NCI-H69 (cell line): ENCODE data around the gene TTC28.
"Not testable (repeated sequence)": the region's sequence is repeated elsewhere in the genome, so short reads cannot be mapped to it uniquely, and the experiment has no call there.

ENCODE experiments used
- DNase-seq: peaks from one replicate; lab custom pipeline; 2025; lab: John Stamatoyannopoulos, UW

TTC28 gene

GRCh38 chr22:28679611-28680287, at the start of gene TTC28:
TTC28 (minus strand) TSS chr22:28679840; CDS start chr22:28679723, 117 bp downstream.
- peak; percentile 96 for DNase-seq

- no peak for DNase-seq
Observed at GRCh38 chr22:28728621-28729313, 49.1 kb upstream of the TTC28 start.

GRCh38 chr22:28728002-28728401, 48.4 kb upstream of the TTC28 start:
- DNase-seq: no peak

GRCh38 chr22:28718044-28718443, 38.4 kb upstream of the TTC28 start:
- no peak for DNase-seq

GRCh38 chr22:28716686-28717085, 37.0 kb upstream of the TTC28 start:
- no peak for DNase-seq

- no peak for DNase-seq
Observed at GRCh38 chr22:28715611-28716010, 36.0 kb upstream of the TTC28 start.

GRCh38 chr22:28714043-28714628, 34.5 kb upstream of the TTC28 start:
- DNase-seq: no peak

- DNase-seq: no peak
Observed at GRCh38 chr22:28711820-28712777, 32.5 kb upstream of the TTC28 start.

GRCh38 chr22:28711341-28711740, 31.7 kb upstream of the TTC28 start:
- DNase-seq: no peak

- DNase-seq: peak; percentile 22
Observed at GRCh38 chr22:28710576-28711191, 31.0 kb upstream of the TTC28 start.

GRCh38 chr22:28710107-28710506, 30.5 kb upstream of the TTC28 start:
- peak; percentile 34 for DNase-seq

GRCh38 chr22:28706845-28707244, 27.2 kb upstream of the TTC28 start:
- DNase-seq: no peak

GRCh38 chr22:28703436-28703835, 23.8 kb upstream of the TTC28 start:
- no peak for DNase-seq

- DNase-seq: no peak
Observed at GRCh38 chr22:28702891-28703290, 23.3 kb upstream of the TTC28 start.

GRCh38 chr22:28693041-28693760, 13.6 kb upstream of the TTC28 start:
- not testable (repeated sequence) for DNase-seq

- DNase-seq: not testable (repeated sequence)
Observed at GRCh38 chr22:28689796-28690195, 10.2 kb upstream of the TTC28 start.

- DNase-seq: not testable (repeated sequence)
Observed at GRCh38 chr22:28682966-28683365, 3.3 kb upstream of the TTC28 start.

GRCh38 chr22:28680813-28681490, 1.3 kb upstream of the TTC28 start:
- DNase-seq: peak; percentile 31

- DNase-seq: peak; percentile 76
Observed at GRCh38 chr22:28678778-28679610, 646 bp downstream of the TTC28 start.
